GM21515 (cell line): ENCODE results near the gene OOEP.

Experiments used
- ATAC-seq: cut with Tn5 transposase; IDR thresholded peaks from one replicate; pipeline ENCODE4 v1.9.1; 2021; ENCODE audit not compliant: unreplicated experiment

OOEP gene

GRCh38 chr6:73367761-73368355, 1.8 kb downstream of the OOEP start:
- no peak for ATAC-seq

GRCh38 chr6:73364549-73364948, 5.1 kb downstream of the OOEP start:
- ATAC-seq: no peak

- no peak for ATAC-seq
These were observed 5.6 kb downstream of the OOEP start for GRCh38 chr6:73364121-73364520.

GRCh38 chr6:73363537-73363875, 6.2 kb downstream of the OOEP start:
- ATAC-seq: no peak

- ATAC-seq: no peak
These were observed 6.7 kb downstream of the OOEP start for GRCh38 chr6:73362869-73363536.

GRCh38 chr6:73362358-73362757, 7.3 kb downstream of the OOEP start, which contains the start of gene KHDC3L:
Gene KHDC3L, plus strand, starts transcription at chr6:73362658. Its CDS starts 72 bp downstream, at chr6:73362730.
- no peak for ATAC-seq

- no peak for ATAC-seq
These were observed 15.8 kb downstream of the OOEP start, which contains the start of gene DPPA5 for GRCh38 chr6:73353636-73354593. Gene DPPA5, minus strand, starts transcription at chr6:73354276. Its CDS starts 51 bp downstream, at chr6:73354225.

GRCh38 chr6:73349311-73349710, 20.4 kb downstream of the OOEP start:
- no peak for ATAC-seq

- no peak for ATAC-seq
These were observed 21.0 kb downstream of the OOEP start for GRCh38 chr6:73348550-73349204.

- no peak for ATAC-seq
These were observed 26.5 kb downstream of the OOEP start for GRCh38 chr6:73343164-73343563.

GRCh38 chr6:73342174-73342573, 27.5 kb downstream of the OOEP start:
- no peak for ATAC-seq

- ATAC-seq: no peak
These were observed 28.4 kb downstream of the OOEP start for GRCh38 chr6:73341335-73341734.

- no peak for ATAC-seq
These were observed 29.6 kb downstream of the OOEP start for GRCh38 chr6:73340048-73340447.

- ATAC-seq: no peak
These were observed 30.4 kb downstream of the OOEP start for GRCh38 chr6:73339340-73339739.

GRCh38 chr6:73329201-73329600, 40.5 kb downstream of the OOEP start:
- ATAC-seq: peak; percentile 52

GRCh38 chr6:73328790-73329189, 40.9 kb downstream of the OOEP start:
- ATAC-seq: no peak

GRCh38 chr6:73325656-73326055, 44.0 kb downstream of the OOEP start:
- no peak for ATAC-seq

- ATAC-seq: no peak
These were observed 46.4 kb downstream of the OOEP start for GRCh38 chr6:73323323-73323722.
